ENCODE measurements around the gene SRRM2.

GRCh38 chr16:2787406-2787805 is 35.0 kb downstream of the SRRM2 start, which contains the start of gene PRSS33:
- no peak for TF ChIP-seq EZH2 (IDR thresholded peaks at IDR 0.05; ENCODE audit: insufficient read depth, poor library complexity, severe bottlenecking)
- no peak for TF ChIP-seq EZH2phosphoT487 (IDR thresholded peaks at IDR 0.05; ENCODE audit: insufficient read depth, low read depth)

All from GM23248 (cell line).